Right lobe of liver (tissue), 6 donors: ENCODE measurements around the gene CAPNS1. TPM values are rescaled to one million over a fixed set of nuclear protein-coding genes. Genes with fewer than 3 reads are reported as not detected.

Source experiments
- ATAC-seq, 4 donors: fragments of 200-7000 bp; cut with Tn5 transposase; one replicate each; pipeline ENCODE4 v1.9.1; 2020; ENCODE audit warnings: mild to moderate bottlenecking in 4 of 4, moderate library complexity in 4 of 4
- DNase-seq, 3 donors: peaks; one replicate each; pipeline ENCODE4 v3.0.0-alpha.2; 2020
- H3K27ac ChIP-seq, 3 donors: fragments of 200-600 bp; one replicate each; pipeline ENCODE4 v1.8.0; 2022
- H3K27me3 ChIP-seq, 2 donors: fragments of 200-600 bp; one replicate each; pipeline ENCODE4 v1.8.0; 2022
- H3K36me3 ChIP-seq, 4 donors: fragments of 200-600 bp; sonication (generic) in 1 of 4; one replicate each; pipeline versions ENCODE4 v1.5.1 to v1.8.0; 2017 to 2022; ENCODE audit warnings: control low read depth in 1 of 4
- H3K4me1 ChIP-seq, 4 donors: fragments of 200-600 bp; sonication (generic) in 1 of 4; one replicate each; pipeline versions ENCODE4 v1.5.1 to v1.8.0; 2017 to 2022; ENCODE audit warnings: control low read depth in 1 of 4
- H3K4me3 ChIP-seq, 3 donors: fragments of 200-600 bp; one replicate each; pipeline ENCODE4 v1.8.0; 2022
- H3K9me3 ChIP-seq, 4 donors: fragments of 200-600 bp; sonication (generic) in 1 of 4; one replicate each; pipeline versions ENCODE4 v1.5.1 to v1.8.0; 2017 to 2022; ENCODE audit warnings: control low read depth in 1 of 4
- POLR2A ChIP-seq: fragments of 450-650 bp; IDR thresholded peaks from one replicate; pipeline ENCODE4 v1.6.1; 2017; ENCODE audit warnings: antibody characterized with exemption, mild to moderate bottlenecking
- WGBS: methylation state at CpG from one replicate; pipeline ENCODE4 v1.1.6; 2018; ENCODE audit warnings: low coverage, low lambda C conversion rate; ENCODE audit not compliant: insufficient coverage; ENCODE audit errors: missing lambda C conversion rate; 5-methylcytosine and 5-hydroxymethylcytosine counted together
- intact Hi-C, 2 donors: fragments of 100-400 bp; cut with DNase I; formaldehyde crosslinking; loops; one replicate each; pipeline versions ENCODE4 v1.11.2 to v1.14.1; 2022
- total RNA-seq, 6 experiments: library from RNA; depleted of rRNA in 2 of 6; stranded (reverse); fragments of >200 nt in 2 of 6; fragmentation: NEBNext Ultra II Directional in 3 of 6; extraction: Animal tissue kit (Norgen Biotek cat#: 25700) in 3 of 6; gene quantifications; one replicate each; pipeline versions ENCODE4 v1.1.0 to v1.2.4, GENCODE V29; 2016 to 2023
- TF ChIP-seq, protein P1 (sequence below), 4 donors: fragments of 200-600 bp in 3 of 4; fragments of 450-650 bp in 1 of 4; IDR thresholded peaks; one replicate each; pipeline versions ENCODE4 v1.5.1 to v1.8.0; 2016 to 2022; ENCODE audit warnings: antibody characterized with exemption in 4 of 4, mild to moderate bottlenecking in 2 of 4
- donor health status: DM: no; HTN: yes; CAD: no.
- donor health status: DM: no; HTN: no; CAD: no.
- donor health status: DM: no; HTN: no; CAD: no.
- donor health status: DM: no; HTN: yes; CAD: no.
- donor health status: DM: no; HTN: yes; CAD: no.

CAPNS1 gene
- total RNA-seq, 6 experiments from 2014 or later: 93.0 to 252 (median 168) TPM

DNA sequence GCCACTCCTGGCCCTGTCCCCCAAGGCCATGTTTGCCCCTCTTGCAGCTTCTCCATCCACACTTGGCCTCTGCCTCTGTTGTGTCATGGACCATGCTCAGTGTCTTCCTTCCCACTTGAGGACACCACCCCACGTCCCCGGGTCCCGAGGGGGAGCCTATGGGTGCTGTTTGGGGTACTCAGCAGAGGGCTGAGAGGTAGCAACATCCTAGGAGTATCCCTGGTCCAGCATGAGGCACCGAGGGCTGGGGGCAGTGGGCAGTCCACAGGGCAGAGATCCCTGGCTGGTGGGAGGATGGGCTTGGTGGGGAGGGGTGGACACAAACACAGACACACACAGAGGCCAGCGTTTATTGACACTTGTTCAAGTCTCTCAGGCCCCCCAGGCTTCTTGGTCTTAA, 10.7 kb downstream of the CAPNS1 start:
- Histone ChIP-seq H3K36me3 (peaks cover 0 to 46% (median 27%) of the 10 kb centered on the region in 4 donors), H3K27ac (no peak overlapping the region), H3K9me3 (no peaks in the 10 kb centered on the region), H3K4me1 (no peaks in the 10 kb centered on the region), H3K27me3 (no peaks in the 10 kb centered on the region), H3K4me3 (no peak overlapping the region)
- intact Hi-C loops: no loop called here
- WGBS: 40% methylated on average over 2 of the region's 5 CpGs
- peak in 1 of 4 donors; percentile 4 for ATAC-seq
- DNase-seq: no peak
- TF ChIP-seq, protein P1, sequence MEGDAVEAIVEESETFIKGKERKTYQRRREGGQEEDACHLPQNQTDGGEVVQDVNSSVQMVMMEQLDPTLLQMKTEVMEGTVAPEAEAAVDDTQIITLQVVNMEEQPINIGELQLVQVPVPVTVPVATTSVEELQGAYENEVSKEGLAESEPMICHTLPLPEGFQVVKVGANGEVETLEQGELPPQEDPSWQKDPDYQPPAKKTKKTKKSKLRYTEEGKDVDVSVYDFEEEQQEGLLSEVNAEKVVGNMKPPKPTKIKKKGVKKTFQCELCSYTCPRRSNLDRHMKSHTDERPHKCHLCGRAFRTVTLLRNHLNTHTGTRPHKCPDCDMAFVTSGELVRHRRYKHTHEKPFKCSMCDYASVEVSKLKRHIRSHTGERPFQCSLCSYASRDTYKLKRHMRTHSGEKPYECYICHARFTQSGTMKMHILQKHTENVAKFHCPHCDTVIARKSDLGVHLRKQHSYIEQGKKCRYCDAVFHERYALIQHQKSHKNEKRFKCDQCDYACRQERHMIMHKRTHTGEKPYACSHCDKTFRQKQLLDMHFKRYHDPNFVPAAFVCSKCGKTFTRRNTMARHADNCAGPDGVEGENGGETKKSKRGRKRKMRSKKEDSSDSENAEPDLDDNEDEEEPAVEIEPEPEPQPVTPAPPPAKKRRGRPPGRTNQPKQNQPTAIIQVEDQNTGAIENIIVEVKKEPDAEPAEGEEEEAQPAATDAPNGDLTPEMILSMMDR (IDR thresholded peaks at IDR 0.05): no peak
- no peak for TF ChIP-seq POLR2A

DNA sequence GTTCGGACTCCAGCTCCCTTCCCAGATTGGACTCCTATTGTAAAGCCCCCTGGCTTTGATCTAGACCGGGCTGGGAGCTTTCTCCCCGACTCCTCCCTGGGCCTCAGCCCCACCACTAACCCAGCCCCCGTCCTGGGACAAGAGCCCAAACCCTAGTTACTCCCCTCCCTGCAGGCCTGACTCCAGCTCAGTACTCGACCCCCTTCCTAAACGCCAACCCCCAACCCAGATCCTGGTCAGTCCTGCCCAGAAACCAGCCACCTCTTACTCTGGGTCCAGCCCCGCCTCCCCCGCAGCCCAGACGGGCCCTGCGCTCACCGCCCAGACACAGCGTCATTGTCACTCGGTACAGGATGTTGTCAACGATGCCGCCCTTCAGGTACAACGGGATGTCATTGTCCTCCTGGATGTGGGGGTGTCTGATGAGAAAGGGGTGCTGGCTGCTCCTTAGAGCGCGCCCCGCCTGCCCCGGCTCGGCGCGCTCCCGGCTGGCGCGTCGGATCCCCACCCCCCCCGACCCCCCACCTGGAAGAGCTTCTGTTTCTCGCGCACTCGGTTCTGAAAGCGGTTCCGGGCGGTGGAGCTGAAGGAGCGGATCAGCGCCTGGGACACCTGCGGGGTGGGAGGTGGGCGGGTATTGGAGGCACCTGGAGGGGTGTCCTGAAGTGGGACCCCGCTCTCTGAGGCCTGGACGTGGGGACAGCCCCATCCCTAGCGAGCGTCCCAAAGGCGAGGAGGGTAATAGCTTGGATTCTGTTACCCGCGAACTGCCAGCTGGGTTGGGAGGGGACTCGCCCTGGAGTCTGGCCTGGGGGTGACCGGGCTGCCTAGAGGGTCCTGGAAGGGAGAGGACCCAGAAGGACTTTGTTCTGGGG, 11.5 kb downstream of the CAPNS1 start:
- ATAC-seq (peak; percentile 45 to 56 (median 48)), DNase-seq (peak in 1 of 3 donors; percentile 50)
- H3K4me1 ChIP-seq: no peaks in the 10 kb centered on the region
- peak overlapping the region; percentile 57 to 73 (median 64) for H3K27ac ChIP-seq
- no peak for TF ChIP-seq POLR2A
- TF ChIP-seq, protein P1 (IDR thresholded peaks at IDR 0.05): no peak
- peak overlapping the region in 2 of 3 donors; percentile 26 to 33 for H3K4me3 ChIP-seq
- H3K27me3 ChIP-seq: no peaks in the 10 kb centered on the region
- H3K9me3 ChIP-seq: no peaks in the 10 kb centered on the region
- H3K36me3 ChIP-seq: peaks cover 0 to 38% (median 22%) of the 10 kb centered on the region in 4 donors
- WGBS: 72% methylated on average over 23 of the region's 47 CpGs
- intact Hi-C loops: no loop called here

DNA sequence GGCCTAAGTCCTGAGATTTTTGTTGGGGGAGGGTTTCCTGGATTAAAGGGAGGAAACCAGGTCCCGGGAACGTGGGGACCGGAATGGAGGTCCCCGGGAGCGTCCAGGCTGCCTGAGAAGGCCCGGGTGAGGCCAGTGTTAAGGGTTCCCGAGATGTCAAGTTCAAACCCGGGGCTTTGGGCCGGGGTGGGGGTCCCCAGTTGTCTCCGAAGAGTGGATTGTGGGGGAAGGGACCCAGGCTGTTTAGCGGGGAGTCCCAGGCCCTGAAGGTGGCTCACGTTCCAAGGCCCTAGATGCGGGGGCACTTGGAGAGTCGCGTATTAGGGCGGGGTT, 12.1 kb downstream of the CAPNS1 start:
- no peaks in the 10 kb centered on the region for H3K4me1 ChIP-seq
- ATAC-seq (peak; percentile 9 to 21 (median 17)), DNase-seq (no peak)
- TF ChIP-seq, protein P1 (IDR thresholded peaks at IDR 0.05): no peak
- TF ChIP-seq POLR2A: no peak
- intact Hi-C loops: no loop called here
- no peaks in the 10 kb centered on the region for H3K27me3 ChIP-seq
- peak overlapping the region; percentile 26 to 33 (median 27) for H3K4me3 ChIP-seq
- peaks cover 0 to 32% (median 17%) of the 10 kb centered on the region in 4 donors for H3K36me3 ChIP-seq
- H3K9me3 ChIP-seq: no peaks in the 10 kb centered on the region
- peak overlapping the region; percentile 57 to 73 (median 64) for H3K27ac ChIP-seq
- WGBS: 100% methylated on average over 1 of the region's 16 CpGs

DNA sequence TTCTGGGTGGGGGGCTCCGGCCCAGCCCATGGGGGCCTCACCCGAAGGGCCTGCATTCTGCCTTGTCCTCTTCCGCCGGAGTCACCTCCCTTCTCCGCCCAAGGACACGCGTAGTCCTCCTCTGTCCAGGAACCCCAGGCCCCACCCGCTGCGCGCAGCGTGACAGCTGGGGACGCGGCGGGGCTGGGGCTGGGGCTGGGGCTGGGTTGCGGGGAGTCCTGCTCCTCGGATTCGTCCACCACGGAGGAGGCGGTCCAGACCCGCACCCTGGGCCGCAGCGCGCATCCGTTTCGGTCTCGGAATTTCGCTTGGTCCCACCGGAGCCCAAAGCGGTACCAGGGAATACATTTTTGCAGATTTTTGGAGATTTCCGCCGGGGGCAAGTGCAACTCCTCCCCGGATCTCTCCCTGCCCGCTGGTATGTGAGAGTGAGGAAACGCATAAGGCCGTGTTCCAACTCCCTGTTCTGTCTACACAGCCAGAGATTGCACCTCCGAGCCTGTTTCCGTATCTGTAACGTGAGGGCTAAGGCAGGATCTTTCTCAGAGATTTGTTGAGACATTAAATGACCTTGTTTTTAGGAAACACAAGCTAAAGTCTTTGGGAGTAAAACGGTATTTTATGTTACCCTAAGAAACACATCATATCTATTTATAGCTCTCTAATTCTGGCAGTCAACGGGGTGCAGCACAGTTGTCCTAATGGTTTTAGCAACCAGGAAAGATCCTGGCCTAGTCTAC, 12.7 kb downstream of the CAPNS1 start, which contains the start of gene COX7A1:
TSS of gene COX7A1 (minus strand) at position 96 of the 740 bp plus-strand sequence. CDS start at position 56, 40 bp downstream.
- intact Hi-C loops: no loop called here
- Histone ChIP-seq H3K9me3 (no peaks in the 10 kb centered on the region), H3K4me3 (peak within 1 kb of the TSS; percentile 26 to 33 (median 27)), H3K27me3 (no peaks in the 10 kb centered on the region), H3K27ac (peak within 1 kb of the TSS; percentile 57 to 73 (median 64)), H3K36me3 (peaks cover 0 to 28% (median 15%) of the 10 kb centered on the region in 4 donors), H3K4me1 (no peaks in the 10 kb centered on the region)
- 65% methylated on average over 23 of the region's 40 CpGs for WGBS
- DNase-seq (peak; percentile 42 to 64 (median 59)), ATAC-seq (peak; percentile 69 to 84 (median 76))
- TF ChIP-seq POLR2A: no peak
- TF ChIP-seq, protein P1 (IDR thresholded peaks at IDR 0.05): no peak
